ENCODE measurements around the gene COPS9.

GRCh38 chr2:240170354-240170735 is 34.2 kb upstream of the COPS9 start:
- TF ChIP-seq CTCF (conservative IDR thresholded peaks at IDR 0.05; ENCODE audit: low read length), result no peak
- TF ChIP-seq EZH2phosphoT487 (IDR thresholded peaks at IDR 0.05; ENCODE audit: borderline replicate concordance), result no peak
